Stimulated activated CD8-positive, alpha-beta memory T cell treated with anti-CD3 and anti-CD28 coated beads, Interleukin-4, amount 100 ng/mL, for 24 hours (primary cell): ENCODE results near the gene L2HGDH.

Source experiments
- DNase-seq: peaks from one replicate; pipeline ENCODE4 v3.0.0-alpha.2; 2020; ENCODE audit warnings: low read depth

The L2HGDH gene

DNA sequence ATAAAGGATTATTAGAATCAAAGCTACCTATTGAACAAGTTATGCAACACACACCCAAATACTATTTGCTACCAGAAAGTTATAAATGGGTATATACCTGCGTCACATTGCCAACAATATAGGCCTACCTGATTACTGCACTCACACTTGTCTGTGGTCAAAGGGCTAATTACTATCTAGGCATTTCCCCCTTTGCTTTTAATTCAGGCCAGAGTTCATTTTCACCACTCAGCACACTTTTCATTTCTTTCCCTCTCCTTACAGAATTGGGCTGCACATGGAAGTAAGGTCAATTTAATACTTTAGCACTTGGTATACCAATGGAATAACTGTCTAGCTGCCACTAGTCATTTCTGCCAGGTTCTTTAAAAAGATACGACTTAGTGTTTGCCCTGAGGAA lies 82.3 kb downstream of the L2HGDH start:
- DNase-seq: no peak

DNA sequence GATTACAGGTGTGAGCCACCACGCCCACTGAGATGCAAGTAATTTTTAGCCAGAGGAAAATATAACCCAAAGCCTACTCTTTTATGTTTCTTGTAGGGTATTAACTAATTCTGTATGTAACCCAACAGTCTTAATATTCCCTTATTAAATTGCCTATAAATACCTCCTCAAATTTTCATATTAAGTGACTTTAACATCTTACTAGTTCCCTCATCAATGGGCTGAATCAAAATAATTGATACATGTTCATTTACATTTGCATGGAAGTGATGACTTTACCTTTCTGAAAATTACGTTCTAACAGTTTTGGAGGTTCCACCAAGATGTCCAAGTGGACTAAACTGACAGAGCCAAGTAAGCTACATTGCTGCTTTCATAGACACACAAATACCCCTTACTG lies 83.7 kb downstream of the L2HGDH start:
- no peak for DNase-seq

DNA sequence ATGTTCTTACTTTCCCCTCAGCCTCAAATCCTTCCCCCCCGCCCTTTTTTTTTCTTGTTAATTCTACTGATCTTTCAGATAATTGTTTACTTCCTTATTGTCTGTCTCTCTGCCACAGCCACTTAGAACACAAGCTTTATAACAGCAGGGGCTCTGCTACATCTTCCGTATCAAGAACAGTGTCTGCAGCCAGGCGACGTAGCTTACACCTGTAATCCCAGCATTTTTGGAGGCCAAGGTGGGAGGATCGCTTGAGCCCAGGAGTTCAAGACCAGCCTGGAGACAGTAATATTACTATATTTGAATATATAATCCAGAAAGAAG lies 86.1 kb downstream of the L2HGDH start:
- DNase-seq: no peak

DNA sequence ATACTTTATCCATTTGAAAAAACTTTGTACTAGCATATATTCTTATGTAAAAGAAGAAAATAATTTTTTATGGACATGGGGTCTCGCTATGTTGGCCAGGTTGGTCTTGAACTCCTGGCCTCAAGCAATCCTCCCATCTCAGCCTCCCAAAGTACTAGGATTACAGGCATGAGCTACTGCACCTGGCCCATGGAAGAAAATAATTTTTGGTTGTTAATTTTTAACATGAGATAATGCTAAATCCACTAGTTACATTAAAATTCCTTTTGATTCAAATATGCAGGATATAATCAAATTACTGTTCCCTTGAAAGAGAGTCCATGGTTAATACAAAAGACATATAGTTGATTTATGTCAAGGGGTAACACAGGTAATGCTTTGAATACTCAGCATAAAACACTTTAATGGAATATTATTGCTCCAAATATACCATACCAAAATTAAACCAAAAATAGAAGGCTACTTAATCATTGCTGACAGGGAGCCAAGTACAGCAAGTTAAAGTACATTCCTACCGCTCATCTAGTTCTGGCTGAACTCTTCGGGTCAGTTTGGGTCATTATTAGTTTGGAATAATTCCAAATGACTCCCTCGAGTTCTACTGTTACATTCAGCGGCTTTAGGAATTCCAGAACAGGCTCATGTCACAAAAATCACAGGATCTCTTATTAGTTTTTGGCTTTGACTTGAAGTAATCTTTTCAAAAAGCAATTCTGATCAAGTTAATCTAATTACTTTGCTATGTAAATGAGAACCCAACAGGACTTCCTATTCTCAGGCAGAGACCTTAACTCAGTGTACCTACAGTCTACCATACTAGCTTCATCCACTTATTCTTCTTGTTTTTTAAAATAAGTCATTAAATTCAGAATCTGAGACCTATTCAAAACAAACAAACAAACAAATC lies 86.7 kb downstream of the L2HGDH start:
- no peak for DNase-seq

DNA sequence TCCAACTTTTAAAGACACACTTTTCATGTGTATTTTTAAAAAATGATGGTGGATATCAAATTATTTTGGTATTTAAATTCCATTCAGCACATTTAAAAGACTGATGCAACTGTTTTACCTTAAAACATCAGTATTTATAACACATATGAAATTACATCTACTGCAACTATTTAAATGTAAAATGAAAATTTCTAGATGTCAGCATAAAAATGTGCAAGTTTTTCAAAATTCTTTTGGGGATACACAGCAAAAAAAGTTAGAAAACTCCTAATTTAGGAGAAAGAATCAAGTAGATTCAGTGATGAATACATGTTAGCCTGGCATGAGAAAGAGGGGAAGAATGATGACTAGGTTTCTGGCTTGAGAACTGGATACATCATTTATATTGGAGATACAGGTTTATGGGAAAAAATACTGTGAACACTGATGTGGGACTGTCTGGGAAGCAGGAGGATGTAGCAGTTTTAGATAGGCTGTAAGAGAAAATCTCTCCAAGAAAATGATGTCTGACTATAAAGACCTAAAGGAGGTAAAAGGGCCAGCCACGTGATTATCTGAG lies 89.9 kb downstream of the L2HGDH start:
- no peak for DNase-seq

DNA sequence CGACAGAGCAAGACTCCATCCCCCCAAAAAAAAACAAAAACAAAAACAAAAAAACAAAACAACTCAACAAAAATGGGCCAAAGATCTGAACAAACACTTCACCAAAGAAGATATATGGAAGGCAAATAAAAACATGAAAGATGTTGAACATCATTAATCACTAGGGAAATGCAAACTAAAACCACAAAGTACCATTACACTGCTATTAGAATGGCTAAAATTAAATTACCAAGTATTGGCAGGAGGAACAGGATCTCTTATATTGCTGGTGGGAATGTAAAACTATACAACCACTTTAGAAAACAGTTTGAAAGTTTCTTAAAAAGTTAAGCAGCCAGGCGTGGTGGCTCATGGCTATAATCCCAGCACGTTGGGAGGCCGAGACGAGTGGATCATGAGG lies 93.5 kb downstream of the L2HGDH start:
- no peak for DNase-seq

DNA sequence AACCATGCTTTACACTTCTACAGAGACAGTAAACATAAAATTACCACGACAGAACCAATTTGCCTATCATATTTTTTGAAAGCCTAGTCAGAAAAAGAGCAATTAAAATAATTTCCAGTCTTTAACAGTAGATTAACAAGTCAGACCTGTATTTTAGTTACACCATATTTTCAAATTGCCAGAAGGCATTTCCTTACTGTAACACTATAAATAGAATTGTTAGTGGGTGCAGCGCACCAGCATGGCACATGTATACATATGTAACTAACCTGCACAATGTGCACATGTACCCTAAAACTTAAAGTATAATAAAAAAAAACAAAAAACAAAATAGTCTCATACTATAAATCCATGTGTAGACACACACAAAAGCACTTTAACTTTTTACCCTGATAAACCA lies 96.6 kb downstream of the L2HGDH start:
- no peak for DNase-seq

DNA sequence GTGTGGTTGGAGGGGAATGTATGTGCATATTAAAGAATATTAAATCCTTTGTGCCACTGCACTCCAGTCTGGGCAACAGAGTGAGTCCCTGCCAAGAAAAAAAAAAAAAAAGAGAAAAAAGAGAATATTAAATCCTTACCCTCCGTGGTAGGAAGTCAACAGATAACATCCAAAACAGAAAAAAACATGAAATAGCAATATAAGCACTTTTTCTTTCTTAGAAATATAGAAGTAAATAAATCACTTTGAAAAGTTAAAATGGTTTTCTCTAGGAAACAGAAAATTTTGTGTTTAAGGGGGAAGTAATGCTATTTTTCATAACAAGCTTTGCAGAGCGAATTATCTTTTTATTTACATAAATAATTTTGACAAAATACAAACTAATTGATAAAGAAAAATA lies 98.2 kb downstream of the L2HGDH start:
- DNase-seq: no peak

DNA sequence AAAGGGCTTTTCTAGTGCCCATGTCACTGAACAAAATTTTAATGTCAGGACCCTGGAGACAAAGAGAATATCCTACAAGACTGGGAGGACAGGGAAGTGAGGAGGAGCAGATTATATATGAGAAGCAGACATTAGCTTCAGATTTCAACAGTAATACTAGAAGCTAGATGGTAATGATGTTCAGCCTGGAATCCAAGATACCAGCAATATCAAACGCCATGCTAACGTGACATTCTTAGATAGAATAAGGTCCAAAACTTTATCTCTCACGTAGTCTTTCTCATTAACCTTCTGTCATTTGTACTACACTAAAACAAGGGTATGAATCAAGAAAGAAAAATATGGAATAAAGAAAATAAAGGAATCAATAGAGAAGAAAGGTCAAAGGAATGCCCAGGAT lies 99.3 kb downstream of the L2HGDH start:
- no peak for DNase-seq

DNA sequence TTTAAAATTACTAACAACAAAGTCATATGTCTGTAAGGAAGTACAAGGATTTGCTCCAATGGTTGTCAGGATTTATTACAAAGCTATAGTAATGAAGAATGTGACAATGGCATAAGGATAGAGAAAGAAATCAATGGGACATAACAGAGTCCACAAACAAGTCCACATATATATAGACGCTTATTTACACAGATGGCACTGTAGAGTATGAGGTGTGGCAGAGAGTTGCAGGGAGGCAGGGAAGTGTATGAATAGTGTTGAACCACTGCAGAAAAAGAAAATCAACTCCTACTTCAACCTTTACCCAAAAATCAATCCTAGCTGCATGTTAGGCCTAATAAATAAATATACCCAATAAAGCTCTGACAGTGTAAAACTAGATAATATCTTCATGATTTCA lies 102.0 kb downstream of the L2HGDH start:
- no peak for DNase-seq

DNA sequence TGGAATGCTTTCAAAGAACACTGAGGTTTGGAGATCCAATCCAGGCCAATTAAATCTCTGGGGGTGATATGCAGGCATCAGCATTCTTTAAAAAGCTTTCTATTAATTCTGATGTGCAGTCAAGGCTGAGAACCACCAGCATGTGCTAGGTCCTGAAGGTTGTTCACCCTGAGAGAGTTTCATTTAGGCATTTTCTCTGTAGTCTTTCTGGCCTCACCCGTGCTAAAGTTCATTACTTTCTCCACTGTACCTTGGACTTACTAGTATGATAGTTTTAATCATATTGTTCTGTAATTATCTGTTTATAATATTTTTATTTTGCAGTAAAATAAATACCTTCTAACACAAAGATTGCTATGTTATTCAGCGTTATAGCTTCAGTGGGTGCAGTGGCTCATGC lies 113.5 kb downstream of the L2HGDH start:
- no peak for DNase-seq

DNA sequence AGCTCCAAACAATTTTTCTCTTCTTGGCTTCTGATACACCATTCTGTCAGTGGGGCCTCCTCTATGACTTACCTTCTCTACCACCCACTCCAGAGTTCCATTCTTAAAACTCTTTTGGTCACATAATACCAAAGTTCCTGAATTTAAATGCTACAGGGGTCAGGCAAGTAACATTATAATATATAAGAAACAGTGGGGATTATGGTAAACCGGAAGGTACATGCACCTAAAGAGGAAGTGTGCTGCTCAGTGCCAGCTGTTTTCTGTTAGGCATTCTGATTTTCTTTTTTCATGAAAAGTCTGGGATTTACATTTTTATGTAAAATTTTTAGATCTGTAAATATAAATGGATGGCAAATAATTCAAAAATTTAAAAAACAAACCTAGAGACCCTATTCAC lies 120.5 kb downstream of the L2HGDH start:
- DNase-seq: no peak
